ENCODE data around the gene PTPRG.

The PTPRG gene

GRCh38 chr3:62295571-62295970 lies 734.2 kb downstream of the PTPRG start:
- no peak overlapping the region for H3K27ac ChIP-seq
- no peak for TF ChIP-seq CTCF (conservative IDR thresholded peaks at IDR 0.05)
- no peak for TF ChIP-seq ZFX (IDR thresholded peaks at IDR 0.05)

GRCh38 chr3:62300617-62301016 lies 739.2 kb downstream of the PTPRG start:
- TF ChIP-seq CTCF (conservative IDR thresholded peaks at IDR 0.05) (no peak), ZFX (IDR thresholded peaks at IDR 0.05) (no peak)
- H3K27ac ChIP-seq = no peak overlapping the region

GRCh38 chr3:62312201-62312600 lies 750.8 kb downstream of the PTPRG start:
- no peak for TF ChIP-seq ZFX (IDR thresholded peaks at IDR 0.05)
- peak; percentile 18; the same call in 1 of the 2 replicates for TF ChIP-seq CTCF (conservative IDR thresholded peaks at IDR 0.05)
- no peak overlapping the region for H3K27ac ChIP-seq

GRCh38 chr3:62316525-62316924 lies 755.2 kb downstream of the PTPRG start:
- no peak overlapping the region for H3K27ac ChIP-seq
- TF ChIP-seq ZFX (IDR thresholded peaks at IDR 0.05) (no peak), CTCF (conservative IDR thresholded peaks at IDR 0.05) (no peak)

- TF ChIP-seq ZFX (IDR thresholded peaks at IDR 0.05) (no peak), CTCF (conservative IDR thresholded peaks at IDR 0.05) (no peak)
- H3K27ac ChIP-seq = no peak overlapping the region
Observed at GRCh38 chr3:62318365-62318751, 757.0 kb downstream of the PTPRG start.

- no peak overlapping the region for H3K27ac ChIP-seq
- TF ChIP-seq ZFX (IDR thresholded peaks at IDR 0.05) = no peak
- TF ChIP-seq CTCF (conservative IDR thresholded peaks at IDR 0.05) = no peak
Observed at GRCh38 chr3:62318752-62319569, 757.6 kb downstream of the PTPRG start.

- no peak overlapping the region for H3K27ac ChIP-seq
- no peak for TF ChIP-seq ZFX (IDR thresholded peaks at IDR 0.05)
- TF ChIP-seq CTCF (conservative IDR thresholded peaks at IDR 0.05) = no peak
Observed at GRCh38 chr3:62319570-62320243, 758.3 kb downstream of the PTPRG start.
